ENCODE data around the gene MPZL1.

Gene MPZL1

GRCh38 chr1:167798952-167799351 is 77.2 kb downstream of the MPZL1 start:
- no peak for ATAC-seq
- no peak for TF ChIP-seq CREB5 (CRISPR knock-in tag; IDR thresholded peaks at IDR 0.05; ENCODE audit: low read depth)
- TF ChIP-seq ESRRG (CRISPR knock-in tag; IDR thresholded peaks at IDR 0.05) = no peak
- no peak for TF ChIP-seq OSR1 (CRISPR knock-in tag; IDR thresholded peaks at IDR 0.05)
- TF ChIP-seq ARNTL (CRISPR knock-in tag; IDR thresholded peaks at IDR 0.05; ENCODE audit: borderline replicate concordance, low read depth) = no peak
- TF ChIP-seq, protein P1, sequence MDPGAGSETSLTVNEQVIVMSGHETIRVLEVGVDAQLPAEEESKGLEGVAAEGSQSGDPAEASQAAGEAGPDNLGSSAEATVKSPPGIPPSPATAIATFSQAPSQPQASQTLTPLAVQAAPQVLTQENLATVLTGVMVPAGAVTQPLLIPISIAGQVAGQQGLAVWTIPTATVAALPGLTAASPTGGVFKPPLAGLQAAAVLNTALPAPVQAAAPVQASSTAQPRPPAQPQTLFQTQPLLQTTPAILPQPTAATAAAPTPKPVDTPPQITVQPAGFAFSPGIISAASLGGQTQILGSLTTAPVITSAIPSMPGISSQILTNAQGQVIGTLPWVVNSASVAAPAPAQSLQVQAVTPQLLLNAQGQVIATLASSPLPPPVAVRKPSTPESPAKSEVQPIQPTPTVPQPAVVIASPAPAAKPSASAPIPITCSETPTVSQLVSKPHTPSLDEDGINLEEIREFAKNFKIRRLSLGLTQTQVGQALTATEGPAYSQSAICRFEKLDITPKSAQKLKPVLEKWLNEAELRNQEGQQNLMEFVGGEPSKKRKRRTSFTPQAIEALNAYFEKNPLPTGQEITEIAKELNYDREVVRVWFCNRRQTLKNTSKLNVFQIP (CRISPR knock-in tag; IDR thresholded peaks at IDR 0.05; ENCODE audit: borderline replicate concordance, low read depth) = no peak
- no peak for TF ChIP-seq SNAI2 (CRISPR knock-in tag; IDR thresholded peaks at IDR 0.05)
- TF ChIP-seq, protein P2, sequence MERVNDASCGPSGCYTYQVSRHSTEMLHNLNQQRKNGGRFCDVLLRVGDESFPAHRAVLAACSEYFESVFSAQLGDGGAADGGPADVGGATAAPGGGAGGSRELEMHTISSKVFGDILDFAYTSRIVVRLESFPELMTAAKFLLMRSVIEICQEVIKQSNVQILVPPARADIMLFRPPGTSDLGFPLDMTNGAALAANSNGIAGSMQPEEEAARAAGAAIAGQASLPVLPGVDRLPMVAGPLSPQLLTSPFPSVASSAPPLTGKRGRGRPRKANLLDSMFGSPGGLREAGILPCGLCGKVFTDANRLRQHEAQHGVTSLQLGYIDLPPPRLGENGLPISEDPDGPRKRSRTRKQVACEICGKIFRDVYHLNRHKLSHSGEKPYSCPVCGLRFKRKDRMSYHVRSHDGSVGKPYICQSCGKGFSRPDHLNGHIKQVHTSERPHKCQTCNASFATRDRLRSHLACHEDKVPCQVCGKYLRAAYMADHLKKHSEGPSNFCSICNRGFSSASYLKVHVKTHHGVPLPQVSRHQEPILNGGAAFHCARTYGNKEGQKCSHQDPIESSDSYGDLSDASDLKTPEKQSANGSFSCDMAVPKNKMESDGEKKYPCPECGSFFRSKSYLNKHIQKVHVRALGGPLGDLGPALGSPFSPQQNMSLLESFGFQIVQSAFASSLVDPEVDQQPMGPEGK (CRISPR knock-in tag; IDR thresholded peaks at IDR 0.05; ENCODE audit: borderline replicate concordance) = no peak
- no peak for TF ChIP-seq TCF4 (CRISPR knock-in tag; IDR thresholded peaks at IDR 0.05; ENCODE audit: borderline replicate concordance)
- no peak for TF ChIP-seq BACH2 (CRISPR knock-in tag; IDR thresholded peaks at IDR 0.05; ENCODE audit: borderline replicate concordance)

DNA sequence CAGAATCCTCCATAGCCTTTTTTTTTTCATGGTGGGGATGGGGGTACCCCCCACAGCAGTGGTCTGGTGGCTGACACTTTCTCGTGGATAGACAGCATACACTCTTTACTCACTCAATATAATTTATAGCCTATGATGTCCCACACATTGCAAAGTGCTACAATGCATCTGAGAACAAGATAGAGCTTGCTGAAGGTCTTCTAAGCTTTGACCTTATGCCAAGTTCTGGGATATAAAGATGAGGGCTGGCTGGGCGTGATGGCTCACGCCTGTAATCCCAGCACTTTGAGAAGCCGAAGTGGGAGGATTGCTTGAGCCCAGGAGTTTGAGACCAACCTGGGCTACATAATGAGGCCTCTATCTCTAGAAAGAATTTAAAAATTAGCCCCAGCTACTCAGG is 78.0 kb downstream of the MPZL1 start:
- no peak for ATAC-seq
- TF ChIP-seq, protein P3, sequence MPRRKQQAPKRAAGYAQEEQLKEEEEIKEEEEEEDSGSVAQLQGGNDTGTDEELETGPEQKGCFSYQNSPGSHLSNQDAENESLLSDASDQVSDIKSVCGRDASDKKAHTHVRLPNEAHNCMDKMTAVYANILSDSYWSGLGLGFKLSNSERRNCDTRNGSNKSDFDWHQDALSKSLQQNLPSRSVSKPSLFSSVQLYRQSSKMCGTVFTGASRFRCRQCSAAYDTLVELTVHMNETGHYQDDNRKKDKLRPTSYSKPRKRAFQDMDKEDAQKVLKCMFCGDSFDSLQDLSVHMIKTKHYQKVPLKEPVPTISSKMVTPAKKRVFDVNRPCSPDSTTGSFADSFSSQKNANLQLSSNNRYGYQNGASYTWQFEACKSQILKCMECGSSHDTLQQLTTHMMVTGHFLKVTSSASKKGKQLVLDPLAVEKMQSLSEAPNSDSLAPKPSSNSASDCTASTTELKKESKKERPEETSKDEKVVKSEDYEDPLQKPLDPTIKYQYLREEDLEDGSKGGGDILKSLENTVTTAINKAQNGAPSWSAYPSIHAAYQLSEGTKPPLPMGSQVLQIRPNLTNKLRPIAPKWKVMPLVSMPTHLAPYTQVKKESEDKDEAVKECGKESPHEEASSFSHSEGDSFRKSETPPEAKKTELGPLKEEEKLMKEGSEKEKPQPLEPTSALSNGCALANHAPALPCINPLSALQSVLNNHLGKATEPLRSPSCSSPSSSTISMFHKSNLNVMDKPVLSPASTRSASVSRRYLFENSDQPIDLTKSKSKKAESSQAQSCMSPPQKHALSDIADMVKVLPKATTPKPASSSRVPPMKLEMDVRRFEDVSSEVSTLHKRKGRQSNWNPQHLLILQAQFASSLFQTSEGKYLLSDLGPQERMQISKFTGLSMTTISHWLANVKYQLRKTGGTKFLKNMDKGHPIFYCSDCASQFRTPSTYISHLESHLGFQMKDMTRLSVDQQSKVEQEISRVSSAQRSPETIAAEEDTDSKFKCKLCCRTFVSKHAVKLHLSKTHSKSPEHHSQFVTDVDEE (CRISPR knock-in tag; IDR thresholded peaks at IDR 0.05) = no peak
- TF ChIP-seq ESRRG (CRISPR knock-in tag; IDR thresholded peaks at IDR 0.05) = no peak
- no peak for TF ChIP-seq ZFP3 (CRISPR knock-in tag; IDR thresholded peaks at IDR 0.05)
- no peak for TF ChIP-seq ZNF8 (CRISPR knock-in tag; IDR thresholded peaks at IDR 0.05)
- no peak for TF ChIP-seq CSDC2 (CRISPR knock-in tag; IDR thresholded peaks at IDR 0.05)
- no peak for TF ChIP-seq TOX (CRISPR knock-in tag; IDR thresholded peaks at IDR 0.05; ENCODE audit: borderline replicate concordance)
- TF ChIP-seq ARNTL (CRISPR knock-in tag; IDR thresholded peaks at IDR 0.05; ENCODE audit: borderline replicate concordance, low read depth) = no peak
- no peak for TF ChIP-seq CREB5 (CRISPR knock-in tag; IDR thresholded peaks at IDR 0.05; ENCODE audit: low read depth)
- no peak for TF ChIP-seq BACH2 (CRISPR knock-in tag; IDR thresholded peaks at IDR 0.05; ENCODE audit: borderline replicate concordance)
- no peak for TF ChIP-seq OSR1 (CRISPR knock-in tag; IDR thresholded peaks at IDR 0.05)
- TF ChIP-seq ZNF565 (CRISPR knock-in tag; conservative IDR thresholded peaks at IDR 0.05; ENCODE audit: low read depth) = no peak
- TF ChIP-seq GLIS3 (CRISPR knock-in tag; IDR thresholded peaks at IDR 0.05) = no peak
- TF ChIP-seq, protein P4, sequence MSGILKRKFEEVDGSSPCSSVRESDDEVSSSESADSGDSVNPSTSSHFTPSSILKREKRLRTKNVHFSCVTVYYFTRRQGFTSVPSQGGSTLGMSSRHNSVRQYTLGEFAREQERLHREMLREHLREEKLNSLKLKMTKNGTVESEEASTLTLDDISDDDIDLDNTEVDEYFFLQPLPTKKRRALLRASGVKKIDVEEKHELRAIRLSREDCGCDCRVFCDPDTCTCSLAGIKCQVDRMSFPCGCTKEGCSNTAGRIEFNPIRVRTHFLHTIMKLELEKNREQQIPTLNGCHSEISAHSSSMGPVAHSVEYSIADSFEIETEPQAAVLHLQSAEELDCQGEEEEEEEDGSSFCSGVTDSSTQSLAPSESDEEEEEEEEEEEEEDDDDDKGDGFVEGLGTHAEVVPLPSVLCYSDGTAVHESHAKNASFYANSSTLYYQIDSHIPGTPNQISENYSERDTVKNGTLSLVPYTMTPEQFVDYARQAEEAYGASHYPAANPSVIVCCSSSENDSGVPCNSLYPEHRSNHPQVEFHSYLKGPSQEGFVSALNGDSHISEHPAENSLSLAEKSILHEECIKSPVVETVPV (CRISPR knock-in tag; IDR thresholded peaks at IDR 0.05) = no peak

DNA sequence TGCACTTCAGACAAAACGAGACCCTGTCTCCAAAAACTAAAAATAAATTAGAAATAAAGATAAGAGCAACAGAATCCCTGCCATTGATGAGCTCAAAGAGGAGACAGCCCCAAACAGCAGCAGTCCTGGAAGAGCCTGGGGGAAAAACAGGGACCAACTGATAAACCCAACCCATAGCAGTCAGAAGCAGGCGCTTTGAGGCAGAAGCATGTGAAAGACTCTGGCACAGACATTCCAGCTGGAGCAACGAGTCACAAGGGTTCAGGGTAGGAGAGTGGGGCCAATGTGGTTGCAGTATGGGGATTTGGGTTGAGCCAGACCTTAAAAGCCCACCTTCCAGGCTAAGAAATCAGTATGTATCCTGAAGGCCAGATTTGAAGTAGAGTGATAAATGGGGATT is 78.5 kb downstream of the MPZL1 start:
- no peak for ATAC-seq
- TF ChIP-seq SNAI2 (CRISPR knock-in tag; IDR thresholded peaks at IDR 0.05) (no peak), ARNTL (CRISPR knock-in tag; IDR thresholded peaks at IDR 0.05; ENCODE audit: borderline replicate concordance, low read depth) (no peak), RARB (CRISPR knock-in tag; IDR thresholded peaks at IDR 0.05) (no peak), TOX (CRISPR knock-in tag; IDR thresholded peaks at IDR 0.05; ENCODE audit: borderline replicate concordance) (no peak)
- TF ChIP-seq, protein P3 (CRISPR knock-in tag; IDR thresholded peaks at IDR 0.05) = no peak
